Endothelial cell of umbilical vein (primary cell): ENCODE data around the gene SLC35A2. TPM values are rescaled to one million over a fixed set of nuclear protein-coding genes. Genes with fewer than 3 reads are reported as not detected.

Source experiments
- BruUV-seq: library from RNA; stranded (reverse); fragments of 400-500 nt; replicated peaks from 2 replicates; lab custom pipeline; 2021; lab: Mats Ljungman, UMichigan
- CTCF ChIA-PET: fragments of 300-600, 350-600 bp; sonication (Branson Sonifier 250); formaldehyde crosslinking; loops from one replicate; lab custom pipeline; 2021; ENCODE audit warnings: antibody characterized with exemption, inconsistent platforms; lab: Charles Lee
- POLR2A ChIA-PET: fragments of 300-600, 350-600 bp; sonication (Branson Sonifier 250); formaldehyde crosslinking; loops from one replicate; lab custom pipeline; 2021; ENCODE audit warnings: antibody characterized with exemption, inconsistent platforms; lab: Charles Lee
- DNase-seq: peaks from one replicate; pipeline ENCODE4 v3.0.0-alpha.2; 2011; ENCODE audit warnings: low read depth, low spot score
- FAIRE-seq: peaks from 2 replicates; lab custom pipeline; 2011; peaks lifted over from hg19 to GRCh38; lab: Jason Lieb, UNC
- H2AFZ ChIP-seq: 2 replicates; pipeline ENCODE4 v1.6.0; 2012; ENCODE audit warnings: low read depth, low read length, control low read depth, inconsistent platforms
- H3K27ac ChIP-seq: 2 replicates; pipeline ENCODE4 v1.5.1; 2011; ENCODE audit warnings: low read depth, mild to moderate bottlenecking, control low read depth, low read length, moderate library complexity; ENCODE audit not compliant: insufficient read depth
- H3K27me3 ChIP-seq, 2 experiments: 2 replicates each; pipeline versions ENCODE4 v1.6.0 to v1.6.1; 2011; ENCODE audit warnings: low read length in 2 of 2, mixed read lengths in 1 of 2; ENCODE audit not compliant: control insufficient read depth in 2 of 2, insufficient read depth in 2 of 2
- H3K36me3 ChIP-seq, 2 experiments: 2 replicates in 1 of 2; 3 replicates in 1 of 2; pipeline ENCODE4 v1.5.1; 2011; ENCODE audit warnings: low read length in 2 of 2, mild to moderate bottlenecking in 1 of 2, moderate library complexity in 1 of 2; ENCODE audit not compliant: control insufficient read depth in 2 of 2, insufficient read depth in 2 of 2; ENCODE audit errors: extremely low read depth in 1 of 2
- H3K4me1 ChIP-seq: 3 replicates; pipeline ENCODE4 v1.5.1; 2011; ENCODE audit warnings: mild to moderate bottlenecking, low read length; ENCODE audit not compliant: control insufficient read depth, insufficient read depth; ENCODE audit errors: extremely low read depth
- H3K4me2 ChIP-seq: 2 replicates; pipeline ENCODE4 v1.6.1; 2011; ENCODE audit warnings: low read length, control low read depth, mixed read lengths; ENCODE audit not compliant: insufficient read depth
- H3K4me3 ChIP-seq, 3 experiments: fragments of 200-600 bp in 1 of 3; sonication (generic), shearing (Covaris generic) in 1 of 3; replicated peaks in 1 of 3; 2 replicates each; pipeline ENCODE4 v1.5.1; 2011 to 2016; ENCODE audit warnings: control low read depth in 3 of 3, low read length in 3 of 3, mild to moderate bottlenecking in 2 of 3, inconsistent platforms in 1 of 3, low read depth in 1 of 3, moderate library complexity in 1 of 3; ENCODE audit not compliant: insufficient read depth in 1 of 3
- H3K79me2 ChIP-seq: 2 replicates; pipeline ENCODE4 v1.6.0; 2012; ENCODE audit warnings: low read length, inconsistent platforms; ENCODE audit not compliant: control insufficient read depth, insufficient read depth
- H3K9ac ChIP-seq: replicated peaks from 2 replicates; pipeline ENCODE3; 2011; ENCODE audit warnings: low read length, control low read depth; ENCODE audit not compliant: insufficient read depth; ENCODE audit errors: extremely low read depth
- H3K9me1 ChIP-seq: replicated peaks from 3 replicates; pipeline ENCODE4 v1.6.0; 2011; ENCODE audit warnings: mild to moderate bottlenecking, low read length; ENCODE audit not compliant: control insufficient read depth, insufficient read depth; ENCODE audit errors: extremely low read depth
- H3K9me3 ChIP-seq: replicated peaks from 2 replicates; pipeline ENCODE4 v1.5.1; 2012; ENCODE audit warnings: low read length, inconsistent platforms; ENCODE audit not compliant: control insufficient read depth, insufficient read depth
- H4K20me1 ChIP-seq: replicated peaks from 2 replicates; pipeline ENCODE3; 2011; ENCODE audit warnings: mild to moderate bottlenecking, low read length; ENCODE audit not compliant: control insufficient read depth, insufficient read depth; ENCODE audit errors: extremely low read depth
- EZH2 ChIP-seq: IDR thresholded peaks from 2 replicates; pipeline ENCODE4 v1.6.1; 2012; ENCODE audit warnings: borderline replicate concordance, low read depth, mild to moderate bottlenecking, moderate library complexity, low read length, inconsistent platforms; ENCODE audit not compliant: severe bottlenecking
- FOS ChIP-seq: IDR thresholded peaks from 2 replicates; pipeline ENCODE4 v1.6.1; 2011; ENCODE audit warnings: mild to moderate bottlenecking, low read length, moderate library complexity, borderline replicate concordance; ENCODE audit not compliant: insufficient read depth
- GATA2 ChIP-seq: IDR thresholded peaks from 2 replicates; pipeline ENCODE4 v1.7.0; 2011; ENCODE audit warnings: low read depth, mild to moderate bottlenecking, moderate library complexity, mixed read lengths, low read length; ENCODE audit not compliant: insufficient read length, insufficient read depth
- JUN ChIP-seq: IDR thresholded peaks from 2 replicates; pipeline ENCODE4 v1.6.1; 2011; ENCODE audit warnings: borderline replicate concordance, low read depth; ENCODE audit not compliant: insufficient read length, insufficient read depth
- MAX ChIP-seq: IDR thresholded peaks from 2 replicates; pipeline ENCODE4 v1.6.1; 2011; ENCODE audit not compliant: insufficient read depth, insufficient read length
- MYC ChIP-seq: IDR thresholded peaks from one replicate; pipeline ENCODE4 v1.6.1; 2011; ENCODE audit warnings: mild to moderate bottlenecking, low read depth, low read length
- POLR2A ChIP-seq: IDR thresholded peaks from 2 replicates; pipeline ENCODE4 v1.6.1; 2012; ENCODE audit warnings: low read depth, mild to moderate bottlenecking, control low read depth, low read length
- POLR2AphosphoS5 ChIP-seq: IDR thresholded peaks from 2 replicates; pipeline ENCODE4 v1.6.1; 2012; ENCODE audit warnings: low read depth, mild to moderate bottlenecking, control low read depth, low read length, moderate library complexity; ENCODE audit not compliant: insufficient read depth
- dilution Hi-C: fragments of 300-500 bp; cut with MboI; formaldehyde crosslinking; loops from one replicate; pipeline ENCODE4 v1.15.0; 2019; ENCODE audit warnings: low sequenced_read_pairs; ENCODE audit not compliant: extremely low pct_ligation_motif_present
- intact Hi-C: fragments of 100-400 bp; cut with micrococcal nuclease; formaldehyde crosslinking; loops from one replicate; pipeline ENCODE4 v1.10.0; 2022
- polyA plus RNA-seq, 4 experiments: library from polyadenylated mRNA; depleted of rRNA in 3 of 4; stranded (reverse) in 3 of 4; unstranded in 1 of 4; fragments of >200 nt; gene quantifications; 2 replicates each; pipeline versions ENCODE4 v1.2.1 to v1.2.3, GENCODE V29; 2011 to 2012; ENCODE audit warnings: missing spikeins in 1 of 4
- total RNA-seq: library from RNA; stranded (reverse); gene quantifications from 2 replicates; pipeline ENCODE4 v1.2.3, GENCODE V29; 2021
- TF ChIP-seq, protein P1 (sequence below), 2 donors: IDR thresholded peaks; 1 replicate in 1 of 2; 2 replicates in 1 of 2; pipeline ENCODE4 v1.5.1; 2011; ENCODE audit warnings: low read length in 2 of 2, mild to moderate bottlenecking in 2 of 2, moderate library complexity in 2 of 2, control low read depth in 1 of 2, inconsistent platforms in 1 of 2, low read depth in 1 of 2; ENCODE audit not compliant: insufficient read depth in 1 of 2; ENCODE audit errors: extremely low read depth in 1 of 2

SLC35A2 gene
- total and polyA plus RNA-seq, 2 donors (not counting 3 experiments of a cell fraction or from before 2014, with no cell fraction given): 31.4 to 64.5 TPM

GRCh38 chrX:48894891-48895290 lies 16.6 kb downstream of the SLC35A2 start:
- CTCF ChIA-PET: no interaction called here
- TF ChIP-seq POLR2A: no peak
- TF ChIP-seq MYC: no peak
- TF ChIP-seq POLR2AphosphoS5: no peak
- TF ChIP-seq, protein P1, sequence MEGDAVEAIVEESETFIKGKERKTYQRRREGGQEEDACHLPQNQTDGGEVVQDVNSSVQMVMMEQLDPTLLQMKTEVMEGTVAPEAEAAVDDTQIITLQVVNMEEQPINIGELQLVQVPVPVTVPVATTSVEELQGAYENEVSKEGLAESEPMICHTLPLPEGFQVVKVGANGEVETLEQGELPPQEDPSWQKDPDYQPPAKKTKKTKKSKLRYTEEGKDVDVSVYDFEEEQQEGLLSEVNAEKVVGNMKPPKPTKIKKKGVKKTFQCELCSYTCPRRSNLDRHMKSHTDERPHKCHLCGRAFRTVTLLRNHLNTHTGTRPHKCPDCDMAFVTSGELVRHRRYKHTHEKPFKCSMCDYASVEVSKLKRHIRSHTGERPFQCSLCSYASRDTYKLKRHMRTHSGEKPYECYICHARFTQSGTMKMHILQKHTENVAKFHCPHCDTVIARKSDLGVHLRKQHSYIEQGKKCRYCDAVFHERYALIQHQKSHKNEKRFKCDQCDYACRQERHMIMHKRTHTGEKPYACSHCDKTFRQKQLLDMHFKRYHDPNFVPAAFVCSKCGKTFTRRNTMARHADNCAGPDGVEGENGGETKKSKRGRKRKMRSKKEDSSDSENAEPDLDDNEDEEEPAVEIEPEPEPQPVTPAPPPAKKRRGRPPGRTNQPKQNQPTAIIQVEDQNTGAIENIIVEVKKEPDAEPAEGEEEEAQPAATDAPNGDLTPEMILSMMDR (IDR thresholded peaks at IDR 0.05; ENCODE audit: extremely low read depth in 1 of 2, insufficient read depth in 1 of 2, low read depth in 1 of 2, low read length in 2 of 2): no peak
- TF ChIP-seq GATA2: no peak
- TF ChIP-seq JUN: no peak
- TF ChIP-seq FOS: no peak
- no peak for TF ChIP-seq EZH2
- TF ChIP-seq MAX: no peak
- intact Hi-C loops: loop anchor here (10.0 kb wide), 1 partner anchor 370 kb away; the partner anchor contains the start of genes FOXP3 and PPP1R3F

More at GRCh38 chrX:48894891-48895290, 16.6 kb downstream of the SLC35A2 start:
- FAIRE-seq: no peak
- BruUV-seq: no TSS peak
- peaks cover 10% of the 10 kb centered on the region for H3K4me1 ChIP-seq
- H3K27me3 ChIP-seq: no peaks in the 10 kb centered on the region
- dilution Hi-C loops: no loop called here
- no peak overlapping the region for H3K4me3 ChIP-seq
- H4K20me1 ChIP-seq: no peaks in the 10 kb centered on the region
- H3K9me3 ChIP-seq: no peaks in the 10 kb centered on the region
- no peak overlapping the region for H3K9ac ChIP-seq
- POLR2A ChIA-PET: no interaction called here
- no peak overlapping the region for H2AFZ ChIP-seq
- no peak overlapping the region for H3K4me2 ChIP-seq
- DNase-seq: no peak
- no peak overlapping the region for H3K27ac ChIP-seq
- no peaks in the 10 kb centered on the region for H3K9me1 ChIP-seq
- H3K36me3 ChIP-seq: no peaks in the 10 kb centered on the region
- peaks cover 19% of the 10 kb centered on the region for H3K79me2 ChIP-seq
